ENCODE measurements around the gene EIF4EBP3. TPM values are rescaled to one million over a fixed set of nuclear protein-coding genes. Genes with fewer than 3 reads are reported as not detected.

The EIF4EBP3 gene
- total RNA-seq, 1 experiment from 2014 or later: 18.8 TPM

GRCh38 chr5:140594169-140594568 is 46.7 kb downstream of the EIF4EBP3 start:
- BruUV-seq (replicated peaks): no TSS peak
- CTCF ChIA-PET: no interaction called here
- Mint-ChIP-seq H3K27me3 (ENCODE audit: unreplicated experiment) (no peaks in the 10 kb centered on the region), H3K9me3 (ENCODE audit: low read depth, unreplicated experiment) (no peaks in the 10 kb centered on the region), H3K36me3 (ENCODE audit: insufficient read depth, unreplicated experiment) (no peaks in the 10 kb centered on the region), H3K4me3 (ENCODE audit: low read depth, unreplicated experiment) (peak overlapping the region; percentile 68), H3K27ac (ENCODE audit: unreplicated experiment) (no peak overlapping the region), H3K4me1 (ENCODE audit: low read depth, unreplicated experiment) (peaks cover 15% of the 10 kb centered on the region)
- intact Hi-C loops (cut with micrococcal nuclease; ENCODE audit: unreplicated experiment): no loop called here
- no peak for TF ChIP-seq CTCF (IDR thresholded peaks at IDR 0.05; ENCODE audit: unreplicated experiment)
- no peak for DNase-seq

GRCh38 chr5:140595538-140596300 is 48.3 kb downstream of the EIF4EBP3 start:
- H3K36me3 Mint-ChIP-seq (ENCODE audit: insufficient read depth, unreplicated experiment): no peaks in the 10 kb centered on the region
- no peaks in the 10 kb centered on the region for H3K9me3 Mint-ChIP-seq (ENCODE audit: low read depth, unreplicated experiment)
- peak overlapping the region; percentile 0 for H3K27ac Mint-ChIP-seq (ENCODE audit: unreplicated experiment)
- H3K4me1 Mint-ChIP-seq (ENCODE audit: low read depth, unreplicated experiment): peaks cover 15% of the 10 kb centered on the region
- no TSS peak for BruUV-seq (replicated peaks)
- CTCF ChIA-PET: interaction anchor here (0.7 to 1.0 kb wide), 3 partner anchors 14 to 223 kb away, joined by 3 to 5 read pairs (median 3); no protein-coding TSS in a partner anchor
- intact Hi-C loops (cut with micrococcal nuclease; ENCODE audit: unreplicated experiment): no loop called here
- no peak overlapping the region for H3K4me3 Mint-ChIP-seq (ENCODE audit: low read depth, unreplicated experiment)
- no peaks in the 10 kb centered on the region for H3K27me3 Mint-ChIP-seq (ENCODE audit: unreplicated experiment)
- peak; percentile 63 for DNase-seq
- TF ChIP-seq CTCF (IDR thresholded peaks at IDR 0.05; ENCODE audit: unreplicated experiment): no peak

- CTCF ChIA-PET: interaction anchor here (1.0 kb wide), 1 partner anchor 13 kb away, joined by 5 read pairs; no protein-coding TSS in a partner anchor
- H3K27ac Mint-ChIP-seq (ENCODE audit: unreplicated experiment): no peak overlapping the region
- intact Hi-C loops (cut with micrococcal nuclease; ENCODE audit: unreplicated experiment): no loop called here
Observed at GRCh38 chr5:140596321-140596741, 48.9 kb downstream of the EIF4EBP3 start.

GRCh38 chr5:140598836-140599235 is 51.4 kb downstream of the EIF4EBP3 start:
- CTCF ChIA-PET: interaction anchor here (0.6 kb wide), 1 partner anchor 55 kb away, joined by 3 read pairs; no protein-coding TSS in a partner anchor
- BruUV-seq (replicated peaks): no TSS peak
- H3K9me3 Mint-ChIP-seq (ENCODE audit: low read depth, unreplicated experiment): no peaks in the 10 kb centered on the region
- no peak overlapping the region for H3K27ac Mint-ChIP-seq (ENCODE audit: unreplicated experiment)
- no peaks in the 10 kb centered on the region for H3K27me3 Mint-ChIP-seq (ENCODE audit: unreplicated experiment)
- H3K4me3 Mint-ChIP-seq (ENCODE audit: low read depth, unreplicated experiment): no peak overlapping the region
- H3K4me1 Mint-ChIP-seq (ENCODE audit: low read depth, unreplicated experiment): peaks cover 15% of the 10 kb centered on the region
- intact Hi-C loops (cut with micrococcal nuclease; ENCODE audit: unreplicated experiment): no loop called here
- DNase-seq: no peak
- no peak for TF ChIP-seq CTCF (IDR thresholded peaks at IDR 0.05; ENCODE audit: unreplicated experiment)
- no peaks in the 10 kb centered on the region for H3K36me3 Mint-ChIP-seq (ENCODE audit: insufficient read depth, unreplicated experiment)

More at GRCh38 chr5:140596321-140596741, 48.9 kb downstream of the EIF4EBP3 start:
- H3K9me3 Mint-ChIP-seq (ENCODE audit: low read depth, unreplicated experiment): no peaks in the 10 kb centered on the region
- H3K4me1 Mint-ChIP-seq (ENCODE audit: low read depth, unreplicated experiment): peaks cover 15% of the 10 kb centered on the region
- no peak for TF ChIP-seq CTCF (IDR thresholded peaks at IDR 0.05; ENCODE audit: unreplicated experiment)
- BruUV-seq (replicated peaks): no TSS peak
- H3K27me3 Mint-ChIP-seq (ENCODE audit: unreplicated experiment): no peaks in the 10 kb centered on the region
- DNase-seq: no peak
- no peaks in the 10 kb centered on the region for H3K36me3 Mint-ChIP-seq (ENCODE audit: insufficient read depth, unreplicated experiment)
- H3K4me3 Mint-ChIP-seq (ENCODE audit: low read depth, unreplicated experiment): no peak overlapping the region

Small RNAs within 50 kb of the gene (microRNA-seq; reads per million reads assigned to microRNA genes)
- 2.8 reads per million for gene MIR6831

Other genes starting within 250 kb of the EIF4EBP3 start
- 67.5 and 71.9 TPM in 2 replicates for gene PFDN1, start 244.6 kb upstream of the EIF4EBP3 start, total RNA-seq (2022)
- 6.4 and 7.2 TPM in 2 replicates for gene HBEGF, start 201.1 kb upstream of the EIF4EBP3 start, total RNA-seq (2022)
- 0.24 TPM in 1 of 2 replicates, not detected in the other for gene SLC4A9, start 187.5 kb upstream of the EIF4EBP3 start, total RNA-seq (2022)
- 160 and 167 TPM in 2 replicates for gene ANKHD1, start 145.8 kb upstream of the EIF4EBP3 start, total RNA-seq (2022)
- 29.5 and 33.0 TPM in 2 replicates for gene SRA1, start 9.8 kb downstream of the EIF4EBP3 start, total RNA-seq (2022)
- gene APBB3, start 16.9 kb downstream of the EIF4EBP3 start, total RNA-seq (2022): 15.1 and 15.7 TPM in 2 replicates
- 80.6 and 93.6 TPM in 2 replicates for gene SLC35A4, start 17.2 kb downstream of the EIF4EBP3 start, total RNA-seq (2022)
- 0.73 and 1.1 TPM in 2 replicates for gene CD14, start 85.5 kb downstream of the EIF4EBP3 start, total RNA-seq (2022)
- gene TMCO6, start 91.8 kb downstream of the EIF4EBP3 start, total RNA-seq (2022): 28.5 and 30.9 TPM in 2 replicates
- 71.3 and 71.4 TPM in 2 replicates for gene NDUFA2, start 100.0 kb downstream of the EIF4EBP3 start, total RNA-seq (2022)
- 115 and 130 TPM in 2 replicates for gene IK, start 100.2 kb downstream of the EIF4EBP3 start, total RNA-seq (2022)
- 54.2 and 59.8 TPM in 2 replicates for gene WDR55, start 117.2 kb downstream of the EIF4EBP3 start, total RNA-seq (2022)
- gene DND1, start 125.9 kb downstream of the EIF4EBP3 start, total RNA-seq (2022): 2.8 and 2.9 TPM in 2 replicates
- 75.8 and 79.9 TPM in 2 replicates for gene HARS1, start 143.7 kb downstream of the EIF4EBP3 start, total RNA-seq (2022)
- gene HARS2, start 143.8 kb downstream of the EIF4EBP3 start, total RNA-seq (2022): 45.1 TPM in 2 replicates
- 75.9 and 83.3 TPM in 2 replicates for gene ZMAT2, start 152.8 kb downstream of the EIF4EBP3 start, total RNA-seq (2022)
- gene PCDHA1, start 238.5 kb downstream of the EIF4EBP3 start, total RNA-seq (2022): 0.73 and 0.83 TPM in 2 replicates
- 0.12 and 0.19 TPM in 2 replicates for gene PCDHA2, start 247.2 kb downstream of the EIF4EBP3 start, total RNA-seq (2022)

All from Calu3 (cell line).